ENCODE data around the gene SNX2.
A peak's percentile ranks its signal among the peaks of the same experiment; 100 is the strongest.

Gene SNX2

DNA sequence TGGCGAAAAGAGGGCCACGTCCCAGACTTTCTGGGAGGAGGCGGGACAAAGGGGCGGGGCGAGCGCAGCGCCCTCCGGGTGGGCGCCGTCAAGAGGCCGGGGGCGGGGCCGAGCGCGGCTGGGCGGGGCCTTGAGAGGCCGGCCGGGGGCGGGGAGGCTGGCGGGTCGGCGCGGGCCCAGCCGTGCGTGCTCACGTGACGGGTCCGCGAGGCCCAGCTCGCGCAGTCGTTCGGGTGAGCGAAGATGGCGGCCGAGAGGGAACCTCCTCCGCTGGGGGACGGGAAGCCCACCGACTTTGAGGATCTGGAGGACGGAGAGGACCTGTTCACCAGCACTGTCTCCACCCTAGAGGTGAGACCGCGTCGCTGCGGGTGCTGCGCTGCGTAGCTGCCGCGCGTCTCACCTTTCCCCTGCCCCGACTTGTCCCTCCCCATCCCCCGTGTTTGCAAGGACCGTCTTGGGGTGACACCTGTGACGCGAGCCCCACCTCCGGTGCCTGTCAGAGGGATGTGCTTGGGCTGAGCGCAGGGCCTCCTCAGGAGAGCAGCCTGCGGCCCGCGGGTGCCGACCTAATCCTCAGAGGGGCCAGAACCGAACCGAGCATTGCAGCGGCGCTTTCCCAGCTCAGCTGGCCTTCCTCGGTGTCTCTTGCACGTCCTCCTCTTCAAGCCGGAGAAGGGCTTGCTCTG is at the start of gene SNX2:
Gene SNX2, plus strand, starts transcription at position 220 of the 689 bp plus-strand sequence. Its CDS starts 24 bp downstream, at position 244.
- TF ChIP-seq, protein P1, sequence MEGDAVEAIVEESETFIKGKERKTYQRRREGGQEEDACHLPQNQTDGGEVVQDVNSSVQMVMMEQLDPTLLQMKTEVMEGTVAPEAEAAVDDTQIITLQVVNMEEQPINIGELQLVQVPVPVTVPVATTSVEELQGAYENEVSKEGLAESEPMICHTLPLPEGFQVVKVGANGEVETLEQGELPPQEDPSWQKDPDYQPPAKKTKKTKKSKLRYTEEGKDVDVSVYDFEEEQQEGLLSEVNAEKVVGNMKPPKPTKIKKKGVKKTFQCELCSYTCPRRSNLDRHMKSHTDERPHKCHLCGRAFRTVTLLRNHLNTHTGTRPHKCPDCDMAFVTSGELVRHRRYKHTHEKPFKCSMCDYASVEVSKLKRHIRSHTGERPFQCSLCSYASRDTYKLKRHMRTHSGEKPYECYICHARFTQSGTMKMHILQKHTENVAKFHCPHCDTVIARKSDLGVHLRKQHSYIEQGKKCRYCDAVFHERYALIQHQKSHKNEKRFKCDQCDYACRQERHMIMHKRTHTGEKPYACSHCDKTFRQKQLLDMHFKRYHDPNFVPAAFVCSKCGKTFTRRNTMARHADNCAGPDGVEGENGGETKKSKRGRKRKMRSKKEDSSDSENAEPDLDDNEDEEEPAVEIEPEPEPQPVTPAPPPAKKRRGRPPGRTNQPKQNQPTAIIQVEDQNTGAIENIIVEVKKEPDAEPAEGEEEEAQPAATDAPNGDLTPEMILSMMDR (conservative IDR thresholded peaks at IDR 0.05), result peak; percentile 26; the same call in 1 of the 2 replicates
- peak within 1 kb of the TSS; percentile 88 for H3K27ac ChIP-seq

DNA sequence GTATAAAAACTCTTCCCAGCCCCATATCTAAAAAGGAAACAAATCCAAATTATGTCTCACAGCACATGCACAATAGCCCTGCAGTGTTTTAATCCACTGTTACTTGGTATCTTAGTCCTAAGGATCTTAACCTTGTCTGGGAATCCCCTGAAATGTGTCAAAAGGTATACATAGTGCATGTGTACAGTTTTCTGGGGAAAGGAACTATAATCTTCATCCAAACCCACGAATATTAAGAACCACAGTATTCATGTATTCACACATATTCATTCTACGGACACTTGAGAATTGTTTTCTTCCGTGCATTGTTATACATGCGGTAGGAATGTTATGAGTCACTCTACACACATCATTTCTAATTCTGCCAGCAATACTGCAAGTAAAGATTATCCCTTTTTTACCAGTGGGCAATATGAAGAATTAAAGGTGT is 47.8 kb upstream of the SNX2 start:
- no peak overlapping the region for H3K27ac ChIP-seq

DNA sequence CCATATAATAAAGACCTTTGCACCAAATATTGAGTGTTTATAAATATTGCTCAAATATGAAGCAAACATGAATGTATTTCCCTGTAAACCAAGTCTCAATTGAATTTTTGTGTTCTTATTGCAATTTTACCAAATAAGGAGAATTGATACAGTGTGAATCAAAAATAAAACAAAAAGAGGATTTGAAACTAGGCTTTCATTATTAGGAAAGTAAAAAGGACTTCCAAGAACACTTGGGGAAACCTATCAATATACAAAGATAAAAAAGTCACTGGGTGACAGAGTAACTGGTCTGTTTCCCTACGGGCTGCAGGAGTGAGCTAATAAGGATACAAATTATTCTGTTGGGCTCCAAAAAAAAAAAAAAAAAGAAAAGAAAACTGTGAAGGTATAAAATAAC is 44.8 kb upstream of the SNX2 start:
- no peak overlapping the region for H3K27ac ChIP-seq
- TF ChIP-seq, protein P1 (conservative IDR thresholded peaks at IDR 0.05), result no peak

More for the DNA sequence above, 47.8 kb upstream of the SNX2 start:
- TF ChIP-seq, protein P1 (conservative IDR thresholded peaks at IDR 0.05), result no peak

DNA sequence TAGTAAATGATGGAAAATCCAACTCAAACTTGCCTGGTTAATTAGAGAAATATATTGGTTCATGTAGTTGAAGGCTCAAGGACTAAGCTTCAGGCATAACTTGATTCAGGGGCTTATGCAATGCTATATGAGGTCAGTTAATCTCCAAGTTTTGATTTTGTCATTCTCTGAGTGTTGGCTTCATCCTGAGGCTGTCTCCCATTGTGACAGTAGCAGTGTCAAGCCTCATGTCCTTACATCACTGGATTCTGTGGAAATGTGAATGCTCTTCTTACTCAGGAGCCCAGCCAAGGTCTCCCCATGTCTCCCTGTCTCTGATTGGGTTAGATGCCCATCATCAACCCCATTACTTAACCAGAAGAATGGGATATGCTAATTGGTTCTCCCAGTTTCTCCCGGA is 44.4 kb upstream of the SNX2 start:
- H3K27ac ChIP-seq, result no peak overlapping the region
- TF ChIP-seq, protein P1 (conservative IDR thresholded peaks at IDR 0.05), result no peak

DNA sequence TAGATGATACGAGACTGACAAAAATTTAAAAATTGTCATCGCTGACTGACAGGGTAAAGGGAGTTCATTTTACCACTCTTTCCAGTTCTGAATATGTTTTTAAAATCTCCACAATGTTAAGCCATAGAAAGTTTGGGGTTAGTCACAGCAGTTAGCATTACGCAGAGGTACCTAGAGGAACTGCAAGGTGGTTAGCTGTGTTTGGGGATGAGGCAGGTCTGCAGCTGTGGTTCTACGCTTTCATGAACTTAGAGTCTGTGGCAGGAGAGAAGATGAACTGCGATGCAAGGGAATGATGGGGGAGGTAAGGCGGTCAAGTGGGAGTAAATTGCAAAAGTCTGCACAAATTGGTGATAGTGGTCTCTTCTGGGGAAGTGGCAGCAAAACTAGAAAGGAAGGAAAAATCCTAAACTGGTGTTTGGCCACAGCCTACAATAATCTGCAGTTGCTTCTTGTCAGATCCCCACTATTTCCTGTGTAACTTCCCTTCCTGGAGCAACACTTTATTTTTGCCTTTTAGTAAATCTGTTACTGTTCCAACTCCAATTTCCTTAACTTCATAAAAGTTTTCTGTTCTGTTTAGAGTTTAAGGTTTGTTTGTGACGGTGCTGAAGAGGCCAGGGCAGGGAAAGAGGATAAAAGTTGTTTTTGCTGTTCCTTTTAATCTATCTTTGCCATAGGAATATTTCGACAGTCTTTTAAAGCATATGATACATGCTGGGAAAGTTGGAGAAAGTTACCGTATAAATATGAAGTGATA is 38.6 kb upstream of the SNX2 start:
- no peak overlapping the region for H3K27ac ChIP-seq
- TF ChIP-seq, protein P1 (conservative IDR thresholded peaks at IDR 0.05), result no peak

- H3K27ac ChIP-seq, result no peak overlapping the region
- TF ChIP-seq, protein P1 (conservative IDR thresholded peaks at IDR 0.05), result no peak
These were observed 36.8 kb upstream of the SNX2 start for GRCh38 chr5:122738088-122738487.

DNA sequence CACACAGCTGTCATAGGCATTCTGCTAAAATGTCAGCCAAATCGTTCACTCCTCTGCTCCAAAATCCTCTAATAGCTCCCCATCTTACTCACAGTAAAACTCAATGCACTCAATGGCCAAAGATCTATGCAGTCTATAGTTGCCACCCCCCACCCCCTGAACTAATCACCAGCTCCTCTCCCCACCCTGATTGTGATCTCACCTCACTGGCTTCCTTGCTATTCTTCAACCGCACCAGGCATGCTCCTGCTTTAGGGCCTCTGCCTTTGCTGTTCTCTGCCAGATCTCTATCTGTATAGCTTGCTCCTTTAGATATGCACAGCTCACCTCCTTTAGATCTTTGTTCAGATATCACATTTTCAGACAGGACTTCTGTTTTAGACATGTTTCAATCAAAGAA is 33.2 kb upstream of the SNX2 start:
- TF ChIP-seq, protein P1 (conservative IDR thresholded peaks at IDR 0.05), result no peak
- no peak overlapping the region for H3K27ac ChIP-seq

All from VCaP (cell line).